Type B pancreatic cell (in vitro differentiated cells): ENCODE data around the gene ZMYM4. TPM values are rescaled to one million over a fixed set of nuclear protein-coding genes. Genes with fewer than 3 reads are reported as not detected.

Experiments
- DNase-seq: peaks from one replicate; pipeline ENCODE4 v3.0.0; 2021; ENCODE audit warnings: mixed read lengths; ENCODE audit not compliant: unreplicated experiment; ENCODE audit errors: extremely low spot score
- H3K27ac Mint-ChIP-seq: 2 replicates; pipeline ENCODE4 v1.8.0; 2021; ENCODE audit warnings: mild to moderate bottlenecking, mixed read lengths
- H3K27me3 Mint-ChIP-seq: 2 replicates; pipeline ENCODE4 v1.8.0; 2021; ENCODE audit warnings: mixed read lengths
- H3K36me3 Mint-ChIP-seq: 2 replicates; pipeline ENCODE4 v1.8.0; 2021; ENCODE audit warnings: mixed read lengths
- H3K4me1 Mint-ChIP-seq: one replicate; pipeline ENCODE4 v1.8.0; 2021; ENCODE audit warnings: mixed read lengths; ENCODE audit not compliant: unreplicated experiment
- H3K4me3 Mint-ChIP-seq: 2 replicates; pipeline ENCODE4 v1.8.0; 2021; ENCODE audit warnings: mild to moderate bottlenecking, mixed read lengths
- H3K9me3 Mint-ChIP-seq: 2 replicates; pipeline ENCODE4 v1.8.0; 2021; ENCODE audit warnings: mixed read lengths
- total RNA-seq: library from RNA; stranded (reverse); gene quantifications from 2 replicates; pipeline ENCODE4 v1.2.1, GENCODE V29; 2021; ENCODE audit warnings: low replicate concordance
- TF ChIP-seq, protein P1 (sequence below): fragments of 200-600 bp; sonication (generic); conservative IDR thresholded peaks from 2 replicates; pipeline ENCODE4 v1.5.0; 2021; ENCODE audit warnings: antibody characterized with exemption, mild to moderate bottlenecking

ZMYM4 gene
- total RNA-seq, 1 donor from 2014 or later, result 85.4 TPM

DNA sequence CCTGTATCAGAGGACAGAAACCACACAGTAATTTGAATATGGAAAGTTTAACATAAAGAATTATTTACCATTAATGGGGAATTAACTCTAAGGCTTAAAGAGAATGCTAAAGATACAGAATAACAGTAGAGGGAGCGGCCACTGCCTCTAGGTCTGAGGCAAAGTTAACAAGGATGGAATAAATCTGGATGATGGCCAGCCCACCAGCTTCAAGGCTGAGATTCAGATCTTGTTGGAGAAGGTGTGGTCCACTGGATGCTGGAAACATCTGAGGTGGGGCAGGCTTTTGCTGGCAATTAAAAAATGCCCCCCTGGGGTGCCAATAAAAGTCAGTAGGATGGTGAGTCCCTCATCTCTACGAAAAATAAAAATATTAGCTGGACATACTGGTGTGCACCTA lies 29.4 kb downstream of the ZMYM4 start:
- no peaks in the 10 kb centered on the region for H3K4me1 Mint-ChIP-seq
- TF ChIP-seq, protein P1, sequence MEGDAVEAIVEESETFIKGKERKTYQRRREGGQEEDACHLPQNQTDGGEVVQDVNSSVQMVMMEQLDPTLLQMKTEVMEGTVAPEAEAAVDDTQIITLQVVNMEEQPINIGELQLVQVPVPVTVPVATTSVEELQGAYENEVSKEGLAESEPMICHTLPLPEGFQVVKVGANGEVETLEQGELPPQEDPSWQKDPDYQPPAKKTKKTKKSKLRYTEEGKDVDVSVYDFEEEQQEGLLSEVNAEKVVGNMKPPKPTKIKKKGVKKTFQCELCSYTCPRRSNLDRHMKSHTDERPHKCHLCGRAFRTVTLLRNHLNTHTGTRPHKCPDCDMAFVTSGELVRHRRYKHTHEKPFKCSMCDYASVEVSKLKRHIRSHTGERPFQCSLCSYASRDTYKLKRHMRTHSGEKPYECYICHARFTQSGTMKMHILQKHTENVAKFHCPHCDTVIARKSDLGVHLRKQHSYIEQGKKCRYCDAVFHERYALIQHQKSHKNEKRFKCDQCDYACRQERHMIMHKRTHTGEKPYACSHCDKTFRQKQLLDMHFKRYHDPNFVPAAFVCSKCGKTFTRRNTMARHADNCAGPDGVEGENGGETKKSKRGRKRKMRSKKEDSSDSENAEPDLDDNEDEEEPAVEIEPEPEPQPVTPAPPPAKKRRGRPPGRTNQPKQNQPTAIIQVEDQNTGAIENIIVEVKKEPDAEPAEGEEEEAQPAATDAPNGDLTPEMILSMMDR, result no peak
- peaks cover 21% of the 10 kb centered on the region for H3K36me3 Mint-ChIP-seq
- H3K27me3 Mint-ChIP-seq, result no peaks in the 10 kb centered on the region
- no peak for DNase-seq
- H3K4me3 Mint-ChIP-seq, result no peak overlapping the region
- no peak overlapping the region for H3K27ac Mint-ChIP-seq
- H3K9me3 Mint-ChIP-seq, result no peaks in the 10 kb centered on the region

DNA sequence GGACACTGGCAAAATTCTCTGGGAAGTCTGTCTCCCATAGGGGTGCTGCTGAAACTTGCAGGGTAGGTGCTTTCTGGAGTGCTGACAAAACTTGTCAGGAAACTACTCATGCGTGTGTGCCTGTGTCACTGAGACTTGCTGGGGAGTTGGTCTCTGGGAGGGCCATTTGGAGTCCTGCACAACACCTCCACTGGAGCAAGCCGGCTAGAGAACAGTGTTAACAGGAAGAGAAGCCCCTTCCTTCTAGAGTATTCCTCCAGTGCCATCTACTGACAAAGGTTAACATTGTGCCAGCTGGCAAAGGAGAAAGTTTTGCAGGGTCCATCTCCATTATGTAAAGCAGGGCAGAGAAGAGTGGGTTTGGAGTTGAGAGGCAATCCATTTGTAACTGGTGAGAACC lies 30.0 kb downstream of the ZMYM4 start:
- H3K36me3 Mint-ChIP-seq, result peaks cover 21% of the 10 kb centered on the region
- H3K9me3 Mint-ChIP-seq, result no peaks in the 10 kb centered on the region
- H3K4me3 Mint-ChIP-seq, result no peak overlapping the region
- H3K27ac Mint-ChIP-seq, result peak overlapping the region; percentile 53
- no peaks in the 10 kb centered on the region for H3K4me1 Mint-ChIP-seq
- H3K27me3 Mint-ChIP-seq, result no peaks in the 10 kb centered on the region
- no peak for DNase-seq
- TF ChIP-seq, protein P1, result peak; percentile 33

DNA sequence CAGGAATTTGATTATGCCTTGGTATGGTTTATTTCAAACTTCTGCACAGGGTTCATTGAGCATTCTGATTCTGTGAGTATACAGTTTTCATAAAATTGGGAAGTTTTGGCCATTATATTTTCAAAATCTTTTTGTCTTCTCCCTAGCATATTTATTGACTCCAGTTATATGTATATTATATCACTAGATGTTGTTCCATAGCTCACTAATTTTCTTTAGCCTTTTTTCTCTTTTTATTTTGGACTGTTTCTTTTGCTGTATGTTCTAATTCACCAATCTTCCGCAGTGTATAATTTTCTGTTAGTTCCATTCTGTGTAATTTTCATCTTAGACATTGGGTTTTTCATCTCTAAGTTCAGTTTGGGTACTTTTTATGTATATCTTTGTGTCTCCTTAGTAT lies 31.9 kb downstream of the ZMYM4 start:
- Mint-ChIP-seq H3K4me3 (no peak overlapping the region), H3K4me1 (no peaks in the 10 kb centered on the region), H3K36me3 (peaks cover 16% of the 10 kb centered on the region), H3K9me3 (no peaks in the 10 kb centered on the region), H3K27me3 (no peaks in the 10 kb centered on the region), H3K27ac (no peak overlapping the region)
- no peak for DNase-seq
- TF ChIP-seq, protein P1, result no peak

DNA sequence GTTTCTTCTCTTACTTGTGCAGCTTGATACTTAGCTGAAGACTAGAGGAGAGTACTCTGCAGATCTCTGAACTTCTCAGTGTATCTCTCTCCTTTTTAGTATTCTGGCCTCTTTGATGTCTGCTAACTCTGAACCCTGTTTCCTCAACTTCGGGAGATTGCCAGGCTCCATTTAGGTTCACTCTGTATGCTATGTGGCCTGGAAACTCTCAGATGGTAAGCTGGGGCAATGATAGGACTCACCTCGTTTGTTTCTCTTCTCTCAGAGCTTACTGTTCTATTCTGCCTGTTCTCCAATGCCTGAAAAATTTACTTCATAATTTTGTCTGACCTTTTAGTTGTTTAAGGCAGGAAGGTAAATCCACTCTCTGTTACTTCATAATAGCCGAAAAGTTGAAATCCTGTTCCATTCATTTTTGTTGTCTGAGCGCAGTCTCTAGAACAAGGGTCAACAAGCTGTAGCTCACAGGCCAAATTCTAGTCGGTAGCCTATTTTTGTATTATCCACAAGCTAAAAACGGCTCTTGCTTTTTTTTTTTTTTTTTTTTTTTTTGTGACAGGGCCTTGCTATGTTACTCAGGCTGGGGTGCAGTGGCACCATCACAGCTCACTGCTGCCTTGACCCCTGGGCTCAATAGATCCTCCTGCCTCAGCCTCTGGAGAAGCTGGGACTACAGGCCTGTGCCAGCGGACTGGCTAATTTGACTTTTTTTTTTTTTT lies 33.3 kb downstream of the ZMYM4 start:
- peaks cover 13% of the 10 kb centered on the region for H3K36me3 Mint-ChIP-seq
- H3K9me3 Mint-ChIP-seq, result no peaks in the 10 kb centered on the region
- TF ChIP-seq, protein P1, result no peak
- DNase-seq, result no peak
- H3K4me3 Mint-ChIP-seq, result no peak overlapping the region
- no peaks in the 10 kb centered on the region for H3K27me3 Mint-ChIP-seq
- no peaks in the 10 kb centered on the region for H3K4me1 Mint-ChIP-seq
- H3K27ac Mint-ChIP-seq, result no peak overlapping the region

DNA sequence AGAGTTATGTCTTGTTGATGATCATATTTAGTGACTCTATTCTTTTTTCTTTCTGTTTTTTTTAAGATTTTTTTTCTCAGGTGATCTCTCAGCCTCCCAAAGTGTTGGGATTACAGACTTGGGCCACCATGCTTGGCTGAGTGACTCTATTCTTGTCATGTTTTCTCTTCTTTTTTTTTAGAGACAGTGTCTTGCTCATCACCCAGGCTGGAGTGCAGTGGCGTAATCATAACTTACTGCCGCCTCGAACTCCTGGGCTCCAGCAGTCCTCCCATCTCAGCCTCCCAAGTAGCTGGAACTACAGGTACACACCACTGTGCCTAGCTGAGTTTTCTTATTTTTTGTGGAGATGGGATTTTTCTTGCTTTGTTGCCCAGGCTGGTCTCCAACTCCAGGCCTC lies 36.9 kb downstream of the ZMYM4 start:
- no peak for DNase-seq
- Mint-ChIP-seq H3K4me3 (no peak overlapping the region), H3K9me3 (no peaks in the 10 kb centered on the region), H3K27ac (no peak overlapping the region), H3K36me3 (peaks cover 9% of the 10 kb centered on the region), H3K27me3 (no peaks in the 10 kb centered on the region), H3K4me1 (no peaks in the 10 kb centered on the region)
- TF ChIP-seq, protein P1, result no peak
